ENCODE measurements around the gene ABLIM3. TPM values are rescaled to one million over a fixed set of nuclear protein-coding genes. Genes with fewer than 3 reads are reported as not detected.
A peak's percentile ranks its signal among the peaks of the same experiment; 100 is the strongest.

ABLIM3 gene
- total and polyA plus RNA-seq, 2 of the 13 experiments (the other 11 are each of a cell fraction or from before 2014, with no cell fraction given) = 0.53 to 6.3 TPM

DNA sequence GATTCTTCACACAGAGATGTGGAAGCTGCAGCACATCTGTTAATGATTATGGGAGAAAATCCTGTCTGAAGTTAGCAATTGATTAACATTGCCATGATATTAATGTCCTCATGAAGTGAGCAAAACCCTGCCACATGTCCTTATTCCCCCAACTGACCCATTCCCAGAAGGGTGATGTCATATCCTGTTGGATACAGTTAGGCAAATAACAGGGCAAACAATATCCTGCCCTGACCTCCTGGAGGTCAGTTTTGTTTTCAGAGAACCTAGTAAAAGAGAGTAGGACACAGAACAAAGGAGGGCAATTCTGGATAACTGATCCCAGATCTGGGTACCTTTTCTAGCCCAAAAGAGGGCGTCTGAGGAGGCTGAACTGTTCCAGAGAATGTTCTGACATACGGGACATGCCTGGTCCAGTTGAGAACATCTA lies 11.0 kb downstream of the ABLIM3 start (continued):
- TF ChIP-seq, protein P1, sequence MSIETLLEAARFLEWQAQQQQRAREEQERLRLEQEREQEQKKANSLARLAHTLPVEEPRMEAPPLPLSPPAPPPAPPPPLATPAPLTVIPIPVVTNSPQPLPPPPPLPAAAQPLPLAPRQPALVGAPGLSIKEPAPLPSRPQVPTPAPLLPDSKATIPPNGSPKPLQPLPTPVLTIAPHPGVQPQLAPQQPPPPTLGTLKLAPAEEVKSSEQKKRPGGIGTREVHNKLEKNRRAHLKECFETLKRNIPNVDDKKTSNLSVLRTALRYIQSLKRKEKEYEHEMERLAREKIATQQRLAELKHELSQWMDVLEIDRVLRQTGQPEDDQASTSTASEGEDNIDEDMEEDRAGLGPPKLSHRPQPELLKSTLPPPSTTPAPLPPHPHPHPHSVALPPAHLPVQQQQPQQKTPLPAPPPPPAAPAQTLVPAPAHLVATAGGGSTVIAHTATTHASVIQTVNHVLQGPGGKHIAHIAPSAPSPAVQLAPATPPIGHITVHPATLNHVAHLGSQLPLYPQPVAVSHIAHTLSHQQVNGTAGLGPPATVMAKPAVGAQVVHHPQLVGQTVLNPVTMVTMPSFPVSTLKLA (IDR thresholded peaks at IDR 0.05) = no peak
- TF ChIP-seq, protein P2, sequence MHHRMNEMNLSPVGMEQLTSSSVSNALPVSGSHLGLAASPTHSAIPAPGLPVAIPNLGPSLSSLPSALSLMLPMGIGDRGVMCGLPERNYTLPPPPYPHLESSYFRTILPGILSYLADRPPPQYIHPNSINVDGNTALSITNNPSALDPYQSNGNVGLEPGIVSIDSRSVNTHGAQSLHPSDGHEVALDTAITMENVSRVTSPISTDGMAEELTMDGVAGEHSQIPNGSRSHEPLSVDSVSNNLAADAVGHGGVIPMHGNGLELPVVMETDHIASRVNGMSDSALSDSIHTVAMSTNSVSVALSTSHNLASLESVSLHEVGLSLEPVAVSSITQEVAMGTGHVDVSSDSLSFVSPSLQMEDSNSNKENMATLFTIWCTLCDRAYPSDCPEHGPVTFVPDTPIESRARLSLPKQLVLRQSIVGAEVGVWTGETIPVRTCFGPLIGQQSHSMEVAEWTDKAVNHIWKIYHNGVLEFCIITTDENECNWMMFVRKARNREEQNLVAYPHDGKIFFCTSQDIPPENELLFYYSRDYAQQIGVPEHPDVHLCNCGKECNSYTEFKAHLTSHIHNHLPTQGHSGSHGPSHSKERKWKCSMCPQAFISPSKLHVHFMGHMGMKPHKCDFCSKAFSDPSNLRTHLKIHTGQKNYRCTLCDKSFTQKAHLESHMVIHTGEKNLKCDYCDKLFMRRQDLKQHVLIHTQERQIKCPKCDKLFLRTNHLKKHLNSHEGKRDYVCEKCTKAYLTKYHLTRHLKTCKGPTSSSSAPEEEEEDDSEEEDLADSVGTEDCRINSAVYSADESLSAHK (CRISPR knock-in tag; IDR thresholded peaks at IDR 0.05; ENCODE audit: borderline replicate concordance) = no peak
- TF ChIP-seq, protein P3, sequence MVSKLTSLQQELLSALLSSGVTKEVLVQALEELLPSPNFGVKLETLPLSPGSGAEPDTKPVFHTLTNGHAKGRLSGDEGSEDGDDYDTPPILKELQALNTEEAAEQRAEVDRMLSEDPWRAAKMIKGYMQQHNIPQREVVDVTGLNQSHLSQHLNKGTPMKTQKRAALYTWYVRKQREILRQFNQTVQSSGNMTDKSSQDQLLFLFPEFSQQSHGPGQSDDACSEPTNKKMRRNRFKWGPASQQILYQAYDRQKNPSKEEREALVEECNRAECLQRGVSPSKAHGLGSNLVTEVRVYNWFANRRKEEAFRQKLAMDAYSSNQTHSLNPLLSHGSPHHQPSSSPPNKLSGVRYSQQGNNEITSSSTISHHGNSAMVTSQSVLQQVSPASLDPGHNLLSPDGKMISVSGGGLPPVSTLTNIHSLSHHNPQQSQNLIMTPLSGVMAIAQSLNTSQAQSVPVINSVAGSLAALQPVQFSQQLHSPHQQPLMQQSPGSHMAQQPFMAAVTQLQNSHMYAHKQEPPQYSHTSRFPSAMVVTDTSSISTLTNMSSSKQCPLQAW (CRISPR knock-in tag; IDR thresholded peaks at IDR 0.05) = peak; percentile 91
- TF ChIP-seq, protein P4, sequence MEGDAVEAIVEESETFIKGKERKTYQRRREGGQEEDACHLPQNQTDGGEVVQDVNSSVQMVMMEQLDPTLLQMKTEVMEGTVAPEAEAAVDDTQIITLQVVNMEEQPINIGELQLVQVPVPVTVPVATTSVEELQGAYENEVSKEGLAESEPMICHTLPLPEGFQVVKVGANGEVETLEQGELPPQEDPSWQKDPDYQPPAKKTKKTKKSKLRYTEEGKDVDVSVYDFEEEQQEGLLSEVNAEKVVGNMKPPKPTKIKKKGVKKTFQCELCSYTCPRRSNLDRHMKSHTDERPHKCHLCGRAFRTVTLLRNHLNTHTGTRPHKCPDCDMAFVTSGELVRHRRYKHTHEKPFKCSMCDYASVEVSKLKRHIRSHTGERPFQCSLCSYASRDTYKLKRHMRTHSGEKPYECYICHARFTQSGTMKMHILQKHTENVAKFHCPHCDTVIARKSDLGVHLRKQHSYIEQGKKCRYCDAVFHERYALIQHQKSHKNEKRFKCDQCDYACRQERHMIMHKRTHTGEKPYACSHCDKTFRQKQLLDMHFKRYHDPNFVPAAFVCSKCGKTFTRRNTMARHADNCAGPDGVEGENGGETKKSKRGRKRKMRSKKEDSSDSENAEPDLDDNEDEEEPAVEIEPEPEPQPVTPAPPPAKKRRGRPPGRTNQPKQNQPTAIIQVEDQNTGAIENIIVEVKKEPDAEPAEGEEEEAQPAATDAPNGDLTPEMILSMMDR (CRISPR knock-in tag; IDR thresholded peaks at IDR 0.05) = peak; percentile 57
- TF ChIP-seq RELA (CRISPR knock-in tag; IDR thresholded peaks at IDR 0.05) = 0 out of 2 replicates have a peak, but pooled peaks have one; percentile 43
- TF ChIP-seq FOXK1 (CRISPR knock-in tag; IDR thresholded peaks at IDR 0.05; ENCODE audit: borderline replicate concordance, low read depth) = peak; percentile 49; the same call in 1 of the 2 replicates
- TF ChIP-seq SALL1 (CRISPR knock-in tag; IDR thresholded peaks at IDR 0.05) = peak; percentile 77; the same call in 1 of the 2 replicates
- TF ChIP-seq, protein P5, sequence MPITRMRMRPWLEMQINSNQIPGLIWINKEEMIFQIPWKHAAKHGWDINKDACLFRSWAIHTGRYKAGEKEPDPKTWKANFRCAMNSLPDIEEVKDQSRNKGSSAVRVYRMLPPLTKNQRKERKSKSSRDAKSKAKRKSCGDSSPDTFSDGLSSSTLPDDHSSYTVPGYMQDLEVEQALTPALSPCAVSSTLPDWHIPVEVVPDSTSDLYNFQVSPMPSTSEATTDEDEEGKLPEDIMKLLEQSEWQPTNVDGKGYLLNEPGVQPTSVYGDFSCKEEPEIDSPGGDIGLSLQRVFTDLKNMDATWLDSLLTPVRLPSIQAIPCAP (CRISPR knock-in tag; IDR thresholded peaks at IDR 0.05; ENCODE audit: low read depth) = no peak
- peak; percentile 85 for TF ChIP-seq GABPB1 (CRISPR knock-in tag; IDR thresholded peaks at IDR 0.05)
- TF ChIP-seq, protein P6, sequence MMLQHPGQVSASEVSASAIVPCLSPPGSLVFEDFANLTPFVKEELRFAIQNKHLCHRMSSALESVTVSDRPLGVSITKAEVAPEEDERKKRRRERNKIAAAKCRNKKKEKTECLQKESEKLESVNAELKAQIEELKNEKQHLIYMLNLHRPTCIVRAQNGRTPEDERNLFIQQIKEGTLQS (CRISPR knock-in tag; IDR thresholded peaks at IDR 0.05) = peak; percentile 92
- TF ChIP-seq, protein P7, sequence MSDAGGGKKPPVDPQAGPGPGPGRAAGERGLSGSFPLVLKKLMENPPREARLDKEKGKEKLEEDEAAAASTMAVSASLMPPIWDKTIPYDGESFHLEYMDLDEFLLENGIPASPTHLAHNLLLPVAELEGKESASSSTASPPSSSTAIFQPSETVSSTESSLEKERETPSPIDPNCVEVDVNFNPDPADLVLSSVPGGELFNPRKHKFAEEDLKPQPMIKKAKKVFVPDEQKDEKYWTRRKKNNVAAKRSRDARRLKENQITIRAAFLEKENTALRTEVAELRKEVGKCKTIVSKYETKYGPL (CRISPR knock-in tag; IDR thresholded peaks at IDR 0.05) = no peak
- TF ChIP-seq KDM6A (CRISPR knock-in tag; IDR thresholded peaks at IDR 0.05; ENCODE audit: low read depth) = peak; percentile 39; the same call in 1 of the 2 replicates
- no peak for TF ChIP-seq TEAD2 (CRISPR knock-in tag; IDR thresholded peaks at IDR 0.05)
- peak; percentile 45; the same call in 1 of the 2 replicates for TF ChIP-seq IRF2 (CRISPR knock-in tag; IDR thresholded peaks at IDR 0.05)
- TF ChIP-seq CHD4 (IDR thresholded peaks at IDR 0.05; ENCODE audit: borderline replicate concordance, low read length) = no peak
